Measurements from ENCODE around the gene PIGN. TPM values are rescaled to one million over a fixed set of nuclear protein-coding genes. Genes with fewer than 3 reads are reported as not detected.
A peak's percentile ranks its signal among the peaks of the same experiment; 100 is the strongest.
"Not testable (repeated sequence)": the region's sequence is repeated elsewhere in the genome, so short reads cannot be mapped to it uniquely, and the experiment has no call there.

The PIGN gene
- total RNA-seq, 8 experiments from 2014 or later: 10.3 to 38.8 (median 15.6) TPM

DNA sequence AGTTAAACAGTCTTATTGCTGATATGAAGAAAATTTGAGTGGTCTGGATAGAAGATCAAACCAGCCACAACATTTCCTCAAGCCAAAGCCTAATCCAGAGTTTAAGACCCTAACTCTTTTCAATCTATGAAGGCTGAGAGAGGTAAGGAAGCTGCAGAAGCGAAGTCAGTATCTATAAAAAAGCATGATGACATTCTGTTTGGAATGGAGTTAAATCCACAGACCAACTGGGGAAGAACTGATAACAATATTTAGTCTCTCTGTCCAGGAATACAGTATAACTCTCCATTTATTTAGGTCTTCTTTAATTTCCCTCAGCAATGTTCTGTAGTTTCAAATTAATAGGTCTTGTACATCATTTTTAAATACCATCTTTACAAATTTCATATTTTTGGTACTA lies 16.0 kb downstream of the PIGN start:
- in situ Hi-C loops (cut with MboI; ENCODE audit: low pct_unique_long_range_greater_than_20kb in 2 of 9, low sequenced_read_pairs in 9 of 9, unreplicated experiment in 9 of 9): no loop called here
- Histone ChIP-seq H3K4me3 (no peak overlapping the region), H3K27ac (no peak overlapping the region), H3K4me1 (replicated peaks in 1 of 2) (no peaks in the 10 kb centered on the region)
- ATAC-seq (replicated peaks in 6 of 8): no peak
- WGBS, 10 experiments: 75 to 100% (median 96%) methylated on average over 1 of the region's 1 CpG; no CpG with 5 or more reads in 2 of the 10 experiments

DNA sequence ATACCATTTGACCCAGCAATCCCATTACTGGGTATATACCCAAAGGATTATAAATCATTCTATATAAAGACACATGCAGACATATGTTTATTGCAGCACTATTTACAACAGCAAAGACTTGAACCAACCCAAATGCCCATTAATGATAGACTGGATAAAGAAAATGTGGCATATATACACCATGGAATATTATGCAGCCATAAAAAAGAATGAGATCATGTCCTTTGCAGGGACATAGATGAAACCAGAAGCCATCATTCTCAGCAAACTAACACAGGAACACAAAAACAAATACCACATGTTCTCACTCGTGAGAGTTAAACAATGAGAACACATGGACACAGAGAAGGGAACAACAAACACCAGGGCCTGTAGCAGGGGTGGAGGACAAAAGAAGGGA lies 20.3 kb downstream of the PIGN start:
- H3K4me3 ChIP-seq; H3K27ac ChIP-seq; in situ Hi-C loops (cut with MboI; ENCODE audit: low pct_unique_long_range_greater_than_20kb in 2 of 9, low sequenced_read_pairs in 9 of 9, unreplicated experiment in 9 of 9); ATAC-seq (replicated peaks in 6 of 8); H3K4me1 ChIP-seq (replicated peaks in 1 of 2): not testable (repeated sequence)
- WGBS, 10 experiments: 78 to 100% (median 100%) methylated on average over 1 of the region's 1 CpG; no CpG with 5 or more reads in 4 of the 10 experiments

GRCh38 chr18:62165583-62165982 lies 21.3 kb downstream of the PIGN start:
- ATAC-seq (replicated peaks in 6 of 8): peak in 1 of 8 experiments; percentile 37
- 79 to 100% (median 98%) methylated on average over 1 to 3 of the region's 3 CpGs for WGBS, 10 experiments

DNA sequence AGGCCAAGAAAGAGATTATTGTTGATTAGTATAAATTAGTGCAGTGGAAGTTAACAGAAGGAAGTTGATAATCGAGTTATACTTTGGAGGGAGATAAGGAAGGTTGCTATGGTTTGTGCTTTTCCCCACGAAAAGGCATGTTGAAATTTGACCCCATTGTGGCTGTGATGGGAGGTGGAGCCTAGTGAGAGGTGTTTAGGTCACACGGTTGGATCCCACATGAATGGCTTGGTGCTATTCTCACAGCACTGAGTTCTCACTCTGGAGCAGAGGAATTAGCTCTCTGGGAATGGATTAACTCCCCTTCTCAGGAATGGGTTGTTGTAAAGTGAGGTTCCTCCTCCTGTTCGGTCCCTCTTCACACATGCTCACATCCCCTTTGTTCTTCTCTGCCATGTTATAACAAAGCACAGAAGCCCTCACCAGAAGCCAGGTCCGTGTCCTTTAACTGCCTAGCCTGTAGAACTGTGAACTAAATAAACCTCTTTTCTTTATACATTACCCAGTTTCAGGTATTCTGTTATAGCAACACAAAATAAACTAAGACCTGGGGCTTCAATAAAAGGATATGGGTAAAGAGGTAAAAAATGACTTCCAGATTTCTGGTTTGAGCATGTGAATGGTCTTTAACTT lies 21.9 kb downstream of the PIGN start:
- in situ Hi-C loops (cut with MboI; ENCODE audit: low pct_unique_long_range_greater_than_20kb in 2 of 9, low sequenced_read_pairs in 9 of 9, unreplicated experiment in 9 of 9): no loop called here
- Histone ChIP-seq H3K4me1 (replicated peaks in 1 of 2) (no peaks in the 10 kb centered on the region), H3K27ac (no peak overlapping the region), H3K4me3 (no peak overlapping the region)
- 10 to 100% (median 79%) methylated on average over 1 to 5 of the region's 5 CpGs; no CpG with 5 or more reads in 2 of the 10 experiments for WGBS, 10 experiments
- ATAC-seq (replicated peaks in 6 of 8): no peak

More at GRCh38 chr18:62165583-62165982, 21.3 kb downstream of the PIGN start:
- in situ Hi-C loops (cut with MboI; ENCODE audit: low pct_unique_long_range_greater_than_20kb in 2 of 9, low sequenced_read_pairs in 9 of 9, unreplicated experiment in 9 of 9): no loop called here
- no peaks in the 10 kb centered on the region for H3K4me1 ChIP-seq (replicated peaks in 1 of 2)
- H3K4me3 ChIP-seq: no peak overlapping the region
- no peak overlapping the region for H3K27ac ChIP-seq

DNA sequence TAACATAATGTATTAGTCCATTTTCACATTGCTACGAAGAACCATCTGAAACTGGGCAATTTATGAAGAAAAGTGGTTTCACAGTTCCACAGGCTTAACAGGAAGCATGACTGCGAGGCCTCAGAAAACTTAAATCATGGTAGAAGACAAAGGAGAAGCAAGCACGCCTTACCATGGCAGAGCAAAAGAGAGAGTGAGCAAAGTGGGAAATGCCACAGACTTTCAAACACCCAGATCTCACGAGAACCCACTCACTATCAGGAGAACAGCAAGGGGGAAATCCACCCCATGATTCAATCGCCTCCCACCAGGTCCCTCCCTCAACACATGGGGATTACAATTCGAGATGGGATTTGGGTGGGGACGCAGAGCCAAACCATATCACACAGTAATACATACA lies 22.5 kb downstream of the PIGN start:
- in situ Hi-C loops (cut with MboI; ENCODE audit: low pct_unique_long_range_greater_than_20kb in 2 of 9, low sequenced_read_pairs in 9 of 9, unreplicated experiment in 9 of 9): no loop called here
- no peaks in the 10 kb centered on the region for H3K4me1 ChIP-seq (replicated peaks in 1 of 2)
- no peak overlapping the region for H3K4me3 ChIP-seq
- 65 to 100% (median 88%) methylated on average over 1 to 4 of the region's 7 CpGs; no CpG with 5 or more reads in 3 of the 10 experiments for WGBS, 10 experiments
- no peak overlapping the region for H3K27ac ChIP-seq
- no peak for ATAC-seq (replicated peaks in 6 of 8)

DNA sequence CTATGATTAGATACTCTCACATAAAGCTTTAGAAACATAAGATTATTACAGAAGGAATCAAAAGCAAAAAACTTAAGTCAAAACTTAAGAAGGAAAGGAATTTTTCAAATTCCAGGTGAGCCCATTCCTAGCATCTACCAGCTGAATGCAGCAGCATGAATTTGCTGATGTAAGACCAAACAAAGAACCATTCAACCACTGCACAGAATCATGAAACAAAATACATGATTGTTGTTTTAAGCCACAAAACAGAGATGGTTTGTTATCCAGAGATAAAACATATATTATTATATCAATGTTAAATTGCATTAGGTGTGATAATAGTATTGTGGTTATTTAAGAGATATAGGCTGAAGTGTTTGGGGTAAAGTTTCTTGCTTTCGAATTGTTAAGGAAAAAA lies 29.0 kb downstream of the PIGN start:
- Histone ChIP-seq H3K4me3 (no peak overlapping the region), H3K4me1 (replicated peaks in 1 of 2) (no peaks in the 10 kb centered on the region), H3K27ac (no peak overlapping the region)
- 82 to 100% (median 100%) methylated on average over 1 of the region's 1 CpG; no CpG with 5 or more reads in 3 of the 10 experiments for WGBS, 10 experiments
- in situ Hi-C loops (cut with MboI; ENCODE audit: low pct_unique_long_range_greater_than_20kb in 2 of 9, low sequenced_read_pairs in 9 of 9, unreplicated experiment in 9 of 9): no loop called here
- no peak for ATAC-seq (replicated peaks in 6 of 8)

GRCh38 chr18:62152844-62153243 lies 34.0 kb downstream of the PIGN start:
- Histone ChIP-seq H3K27ac (no peak overlapping the region), H3K4me3 (no peak overlapping the region), H3K4me1 (replicated peaks in 1 of 2) (no peaks in the 10 kb centered on the region)
- 86 to 100% (median 94%) methylated on average over 1 of the region's 1 CpG; no CpG with 5 or more reads in 4 of the 10 experiments for WGBS, 10 experiments
- in situ Hi-C loops (cut with MboI; ENCODE audit: low pct_unique_long_range_greater_than_20kb in 2 of 9, low sequenced_read_pairs in 9 of 9, unreplicated experiment in 9 of 9): no loop called here
- ATAC-seq (replicated peaks in 6 of 8): no peak

GRCh38 chr18:62151068-62151771 lies 35.6 kb downstream of the PIGN start:
- in situ Hi-C loops (cut with MboI; ENCODE audit: low pct_unique_long_range_greater_than_20kb in 2 of 9, low sequenced_read_pairs in 9 of 9, unreplicated experiment in 9 of 9): no loop called here
- Histone ChIP-seq H3K27ac (no peak overlapping the region), H3K4me1 (replicated peaks in 1 of 2) (no peaks in the 10 kb centered on the region), H3K4me3 (no peak overlapping the region)
- ATAC-seq (replicated peaks in 6 of 8): no peak
- WGBS, 10 experiments: 70 to 100% (median 92%) methylated on average over 1 to 6 of the region's 9 CpGs; no CpG with 5 or more reads in 1 of the 10 experiments

- Histone ChIP-seq H3K4me3 (no peak overlapping the region), H3K27ac (no peak overlapping the region), H3K4me1 (replicated peaks in 1 of 2) (no peaks in the 10 kb centered on the region)
- in situ Hi-C loops (cut with MboI; ENCODE audit: low pct_unique_long_range_greater_than_20kb in 2 of 9, low sequenced_read_pairs in 9 of 9, unreplicated experiment in 9 of 9): loop anchor here in 7 of 9 experiments (25.0 kb wide), 5 partner anchors 232 to 1457 kb away; partner anchors contain the start of gene RNF152 (in 1 of the 7)
- no peak for ATAC-seq (replicated peaks in 6 of 8)
- 83 to 100% (median 92%) methylated on average over 1 to 2 of the region's 2 CpGs; no CpG with 5 or more reads in 3 of the 10 experiments for WGBS, 10 experiments
Measured at GRCh38 chr18:62144338-62144737, 42.5 kb downstream of the PIGN start.

GRCh38 chr18:62140259-62140658 lies 46.6 kb downstream of the PIGN start:
- H3K4me3 ChIP-seq: no peak overlapping the region
- in situ Hi-C loops (cut with MboI; ENCODE audit: low pct_unique_long_range_greater_than_20kb in 2 of 9, low sequenced_read_pairs in 9 of 9, unreplicated experiment in 9 of 9): loop anchor here in 7 of 9 experiments (25.0 kb wide), 5 partner anchors 228 to 1453 kb away; partner anchors contain the start of gene RNF152 (in 1 of the 7)
- WGBS, 10 experiments: 29 to 100% (median 55%) methylated on average over 1 of the region's 1 CpG; no CpG with 5 or more reads in 2 of the 10 experiments
- ATAC-seq (replicated peaks in 6 of 8): no peak
- H3K4me1 ChIP-seq (replicated peaks in 1 of 2): no peaks in the 10 kb centered on the region
- H3K27ac ChIP-seq: no peak overlapping the region

- no peak overlapping the region for H3K27ac ChIP-seq
- no peak for ATAC-seq (replicated peaks in 6 of 8)
- in situ Hi-C loops (cut with MboI; ENCODE audit: low pct_unique_long_range_greater_than_20kb in 2 of 9, low sequenced_read_pairs in 9 of 9, unreplicated experiment in 9 of 9): loop anchor here in 7 of 9 experiments (25.0 kb wide), 5 partner anchors 226 to 1451 kb away; partner anchors contain the start of gene RNF152 (in 1 of the 7)
- H3K4me1 ChIP-seq (replicated peaks in 1 of 2): peaks cover 0 to 3% of the 10 kb centered on the region in 2 donors
- 45 to 100% (median 88%) methylated on average over 1 to 2 of the region's 2 CpGs; no CpG with 5 or more reads in 1 of the 10 experiments for WGBS, 10 experiments
- no peak overlapping the region for H3K4me3 ChIP-seq
Measured at GRCh38 chr18:62138461-62139235, 48.2 kb downstream of the PIGN start.

DNA sequence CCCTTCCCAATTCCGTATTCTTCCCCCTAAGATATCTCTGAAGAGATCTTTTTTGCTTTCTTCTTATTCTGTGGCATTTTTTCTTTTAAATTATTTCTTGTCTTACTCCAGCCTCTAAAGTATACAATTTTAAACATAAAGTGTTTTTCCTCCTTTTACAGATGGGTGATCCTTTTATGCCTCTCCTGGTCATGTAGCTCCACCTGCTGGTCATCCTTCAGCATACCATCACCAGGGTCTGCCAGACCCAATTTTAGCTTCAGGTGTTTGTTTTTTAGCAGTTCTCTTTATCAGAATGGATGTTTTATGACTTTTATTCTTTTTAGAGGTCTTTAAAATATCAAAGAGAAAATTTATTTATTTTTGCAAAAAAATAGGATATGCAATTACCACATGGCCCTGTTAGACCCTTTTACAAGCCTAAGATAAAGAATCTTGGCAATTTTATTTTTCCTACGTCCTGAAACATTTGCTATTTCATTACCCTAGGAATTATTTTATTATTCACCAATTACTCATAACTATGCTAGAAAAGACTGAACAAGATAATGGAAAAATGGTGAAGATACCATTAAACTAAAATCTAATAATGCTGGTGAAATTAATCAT lies 55.5 kb downstream of the PIGN start:
- in situ Hi-C loops (cut with MboI; ENCODE audit: low pct_unique_long_range_greater_than_20kb in 2 of 9, low sequenced_read_pairs in 9 of 9, unreplicated experiment in 9 of 9): loop anchor here in 7 of 9 experiments (25.0 kb wide), 5 partner anchors 219 to 1444 kb away; partner anchors contain the start of gene RNF152 (in 1 of the 7)
- peak in 7 of 8 experiments; percentile 47 to 69 (median 56) for ATAC-seq (replicated peaks in 6 of 8)
- H3K4me1 ChIP-seq (replicated peaks in 1 of 2): peaks cover 0 to 3% of the 10 kb centered on the region in 2 donors
- 60 to 97% (median 75%) methylated on average over 1 to 2 of the region's 2 CpGs; no CpG with 5 or more reads in 1 of the 10 experiments for WGBS, 10 experiments
- no peak overlapping the region for H3K27ac ChIP-seq
- H3K4me3 ChIP-seq: no peak overlapping the region

Measured in motor neuron (in vitro differentiated cells).